Measurements from ENCODE around the gene TEAD4. TPM values are rescaled to one million over a fixed set of nuclear protein-coding genes. Genes with fewer than 3 reads are reported as not detected.

Gene TEAD4
- 30.4 and 35.1 TPM in 2 replicates for total RNA-seq

DNA sequence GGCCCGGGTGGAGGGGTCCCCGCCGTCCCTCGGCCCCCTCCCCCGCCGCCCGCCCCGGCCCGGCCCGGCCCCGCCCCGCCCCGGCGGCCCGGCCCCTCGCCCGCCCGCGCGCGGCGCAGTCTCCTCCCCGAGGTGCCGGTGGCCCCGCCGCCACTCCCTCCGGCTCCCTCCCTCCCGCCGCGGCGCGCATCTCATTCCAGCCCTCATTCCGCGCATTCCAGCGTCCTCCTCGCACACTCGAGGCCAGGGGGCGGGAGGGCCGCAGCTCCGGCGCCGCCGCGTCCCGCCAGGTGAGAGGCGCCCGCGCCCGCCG is at the start of gene TEAD4:
Gene TEAD4 (plus strand): TSS at position 206 of the 313 bp plus-strand sequence.

DNA sequence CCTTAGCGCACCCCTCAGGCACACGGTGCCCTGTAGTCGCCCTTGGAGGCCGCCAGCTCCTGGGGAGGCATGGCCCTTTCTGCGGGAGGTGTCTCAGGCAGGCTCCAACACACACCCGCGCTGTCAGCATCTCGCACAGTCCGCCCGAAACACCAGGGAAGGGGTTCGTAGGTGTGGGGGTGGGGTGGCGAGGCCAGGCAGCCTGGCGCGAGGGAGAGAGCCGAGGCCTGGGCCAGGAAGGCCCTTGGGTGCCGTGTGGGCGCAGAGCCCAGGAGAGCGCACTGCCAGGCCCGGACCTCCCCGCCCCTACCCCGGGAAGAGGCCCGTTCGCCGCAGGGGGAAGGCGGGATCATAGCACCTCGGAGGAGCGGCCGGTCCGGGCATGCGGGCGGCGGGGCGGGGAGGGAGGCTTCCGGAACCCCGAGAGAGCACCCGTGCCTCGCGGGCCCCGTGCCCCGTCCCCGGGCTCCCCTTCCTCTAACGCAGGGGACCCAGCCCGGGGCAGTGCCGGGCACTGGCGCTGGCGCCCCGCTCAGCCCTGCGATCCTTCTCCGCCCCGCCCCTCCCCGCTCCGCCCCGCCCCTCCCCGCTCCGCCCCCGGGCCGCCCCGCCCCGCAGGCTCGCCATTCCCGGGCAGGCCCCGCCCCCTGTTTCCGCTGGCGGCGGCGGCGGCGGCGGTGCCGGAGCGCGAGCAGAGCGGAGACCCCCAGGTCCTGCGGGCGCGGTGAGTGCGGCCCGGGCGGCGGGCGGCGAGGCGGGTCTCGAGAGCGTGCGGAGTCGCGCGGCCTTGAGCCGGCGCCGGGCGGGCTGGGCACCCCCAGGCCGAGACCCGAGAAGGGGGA is 117.8 kb downstream of the TEAD4 start, which contains the start of gene TSPAN9:
Gene TSPAN9 (plus strand): TSS at position 650 of the 842 bp plus-strand sequence. CDS start 123,815 bp downstream, outside the sequence.

Other genes with a start within 250 kb of the TEAD4 start
- gene FKBP4, start 164.4 kb upstream of the TEAD4 start, total RNA-seq = 45.9 and 49.6 TPM in 2 replicates
- gene ITFG2, start 146.7 kb upstream of the TEAD4 start, total RNA-seq = 15.0 and 18.2 TPM in 2 replicates
- not detected in 2 replicates for gene NRIP2, start 124.4 kb upstream of the TEAD4 start, total RNA-seq
- gene TEX52, start 102.4 kb upstream of the TEAD4 start, total RNA-seq = not detected in 2 replicates
- 66.9 and 71.1 TPM in 2 replicates for gene FOXM1, start 82.2 kb upstream of the TEAD4 start, total RNA-seq
- gene RHNO1, start 82.2 kb upstream of the TEAD4 start, total RNA-seq = 43.3 and 44.2 TPM in 2 replicates
- 30.8 and 32.1 TPM in 2 replicates for gene TULP3, start 68.5 kb upstream of the TEAD4 start, total RNA-seq
- gene TSPAN9, start 118.0 kb downstream of the TEAD4 start, total RNA-seq = 15.8 and 17.0 TPM in 2 replicates